Ammon's horn (tissue), 1 donor: ENCODE measurements around the gene CEP44.
"Not testable (repeated sequence)": the region's sequence is repeated elsewhere in the genome, so short reads cannot be mapped to it uniquely, and the experiment has no call there.

Source experiments
- DNase-seq: peaks from one replicate; pipeline ENCODE4 v3.0.0-alpha.2; 2016; ENCODE audit warnings: low spot score

CEP44 gene

DNA sequence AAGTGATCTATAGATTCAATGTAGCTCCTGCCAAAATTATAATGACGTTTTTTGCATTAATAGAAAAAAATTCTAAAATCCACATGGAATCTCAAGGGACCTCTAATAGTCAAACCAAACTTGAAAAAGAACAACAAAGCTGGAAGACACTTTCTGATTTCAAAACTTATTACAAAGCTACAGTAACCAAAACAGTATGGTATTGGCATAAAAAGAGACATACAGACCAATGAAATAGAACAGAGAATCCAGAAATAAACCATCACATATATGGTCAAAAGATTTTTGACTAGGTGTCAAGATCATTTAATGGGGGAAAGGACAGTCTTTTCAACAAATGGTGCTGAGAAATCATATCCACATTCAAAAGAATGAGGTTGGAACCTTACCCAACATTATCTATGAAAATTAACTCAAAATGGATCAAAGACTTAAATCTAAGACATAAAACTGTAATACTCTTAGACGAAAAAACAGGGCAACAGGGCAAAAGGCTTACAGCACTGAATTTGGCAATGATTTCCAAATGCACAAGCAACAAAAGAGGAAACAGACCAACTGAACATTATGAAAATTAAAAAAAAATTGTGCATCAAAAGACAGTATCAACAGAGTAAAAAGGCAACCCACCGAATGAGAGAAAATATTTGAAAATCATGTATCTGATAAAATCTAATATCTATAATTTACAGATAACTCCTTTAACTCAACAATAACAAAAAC is 4.1 kb upstream of the CEP44 start:
- DNase-seq = no peak

DNA sequence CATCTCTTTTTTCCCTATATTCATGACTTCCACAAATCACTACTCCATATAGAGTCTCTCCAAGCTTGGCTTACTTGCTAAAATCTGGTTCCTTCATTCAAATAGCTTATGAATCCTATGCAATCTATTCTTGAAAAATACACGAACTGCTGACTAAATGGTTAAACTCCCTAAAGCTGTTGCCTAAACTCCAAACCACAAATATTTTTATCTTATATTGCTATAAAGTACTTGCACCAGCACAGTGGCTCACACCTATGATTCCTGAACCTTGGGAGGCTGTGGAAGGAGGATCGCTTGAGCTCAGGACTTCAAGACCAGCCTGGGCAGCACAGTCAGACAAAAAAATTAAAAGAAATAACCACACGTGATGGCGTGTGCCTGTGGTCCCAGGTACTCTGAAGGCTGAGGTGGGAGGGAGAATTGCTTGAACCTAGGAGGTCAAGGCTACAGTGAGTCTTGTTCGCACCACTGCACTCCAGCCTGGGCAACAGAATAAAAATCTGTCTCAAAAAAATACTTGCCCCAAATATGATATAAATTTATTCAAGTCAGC is 2.5 kb upstream of the CEP44 start:
- no peak for DNase-seq

DNA sequence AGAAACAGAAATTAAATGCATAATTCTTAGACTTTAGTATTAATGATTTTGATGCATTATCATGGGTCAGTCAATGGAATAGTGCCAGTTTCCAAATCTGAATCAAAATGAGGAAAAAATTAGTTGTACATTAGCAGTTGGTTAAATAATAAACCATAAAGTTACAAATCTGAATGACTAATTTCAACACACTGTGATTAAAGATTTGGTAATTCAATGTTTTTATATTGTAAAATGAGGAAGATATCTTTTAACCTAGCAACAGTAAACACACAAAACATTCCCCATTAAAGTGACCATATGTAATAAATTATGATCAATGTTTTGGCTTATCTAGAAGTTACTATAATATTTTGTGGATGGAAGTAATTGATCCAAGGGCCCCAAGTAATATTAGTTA is 1.8 kb upstream of the CEP44 start:
- no peak for DNase-seq

DNA sequence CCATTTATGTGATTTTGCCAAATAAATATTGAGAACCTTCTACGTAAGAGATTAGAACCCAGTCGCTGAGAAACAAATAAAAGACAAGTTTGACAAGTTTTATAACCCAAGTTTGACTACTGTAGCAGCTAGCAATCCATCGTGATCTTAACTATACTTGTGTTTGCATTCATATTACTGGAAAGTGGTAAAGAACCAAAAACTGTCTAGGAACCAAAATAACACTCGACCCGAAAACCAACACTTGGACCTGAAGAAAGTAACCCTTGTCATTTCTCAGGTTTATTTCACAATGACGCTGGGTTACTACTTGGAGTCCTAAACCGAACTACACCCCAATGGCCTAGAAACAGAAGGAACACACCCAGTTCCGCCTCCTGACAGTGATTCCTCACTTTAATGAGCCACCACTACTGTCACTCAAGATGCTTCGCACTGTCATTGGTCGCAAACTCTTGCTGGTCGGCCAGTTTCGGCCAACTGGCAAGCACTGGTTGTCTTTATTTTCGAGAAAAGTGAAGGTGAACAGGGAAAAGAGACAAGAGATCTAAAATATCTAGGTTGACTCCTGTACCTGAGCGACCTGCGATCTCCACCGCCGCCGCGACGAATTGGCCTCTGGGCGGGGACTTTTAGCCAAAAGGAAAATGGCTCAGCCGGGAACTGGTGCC is 740 bp upstream of the CEP44 start:
- DNase-seq = peak; percentile 98

DNA sequence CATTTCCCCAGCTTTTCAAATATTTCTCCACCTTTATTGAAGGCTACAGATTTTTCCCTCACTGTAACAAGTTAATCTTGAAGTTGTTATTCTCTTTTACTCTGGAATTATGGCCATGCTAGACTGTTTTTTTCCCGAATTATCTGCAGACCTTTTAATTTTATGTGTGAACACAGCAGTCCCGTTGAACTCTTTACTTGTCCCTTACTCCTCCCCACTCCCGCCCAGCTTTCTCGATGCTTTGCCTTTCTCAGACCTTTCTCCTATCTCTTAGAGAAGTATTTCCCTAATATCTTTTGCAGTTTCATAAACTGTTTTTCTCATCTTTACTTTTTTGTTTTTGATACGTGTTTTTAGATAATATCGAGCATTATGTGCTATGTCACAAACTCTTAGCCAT is 776 bp downstream of the CEP44 start:
- DNase-seq = no peak

DNA sequence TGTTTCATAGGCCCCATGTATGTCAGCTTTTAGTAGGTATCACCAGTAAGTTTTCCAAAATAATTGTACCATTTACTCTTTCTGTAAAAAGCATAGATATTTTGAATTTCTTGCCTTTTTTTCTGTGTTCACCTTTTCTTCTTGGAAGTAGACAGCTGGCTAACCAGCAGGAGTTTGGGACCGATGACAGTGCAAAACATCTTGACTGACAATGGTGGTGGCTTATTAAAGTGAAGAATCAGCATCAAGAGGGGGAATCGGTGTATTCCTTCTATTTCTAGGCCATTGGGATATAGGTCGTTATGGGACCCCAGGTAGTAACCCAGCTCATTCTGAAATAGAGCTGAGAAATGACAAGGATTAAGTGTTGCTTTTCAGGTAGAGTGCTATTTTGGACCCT is 3.2 kb downstream of the CEP44 start:
- DNase-seq = no peak

DNA sequence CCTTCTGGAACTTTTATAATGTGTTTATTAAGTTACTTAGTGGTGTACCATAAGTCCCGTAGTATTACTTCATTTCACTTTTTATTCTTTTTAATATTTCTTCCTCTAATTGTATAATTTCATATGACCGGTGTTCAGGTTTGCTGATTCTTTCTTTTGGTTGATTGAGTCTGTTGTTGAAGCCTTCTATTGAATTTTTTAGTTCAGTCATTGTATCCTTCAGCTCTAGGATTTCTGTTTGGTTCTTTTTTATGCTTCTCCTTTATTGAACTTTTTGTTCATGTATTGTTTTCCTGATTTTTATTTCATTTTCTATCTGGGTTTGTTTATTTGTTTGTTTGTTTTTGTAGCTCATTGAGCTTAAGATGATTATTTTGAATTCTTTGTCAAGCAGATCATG is 8.8 kb downstream of the CEP44 start:
- no peak for DNase-seq

DNA sequence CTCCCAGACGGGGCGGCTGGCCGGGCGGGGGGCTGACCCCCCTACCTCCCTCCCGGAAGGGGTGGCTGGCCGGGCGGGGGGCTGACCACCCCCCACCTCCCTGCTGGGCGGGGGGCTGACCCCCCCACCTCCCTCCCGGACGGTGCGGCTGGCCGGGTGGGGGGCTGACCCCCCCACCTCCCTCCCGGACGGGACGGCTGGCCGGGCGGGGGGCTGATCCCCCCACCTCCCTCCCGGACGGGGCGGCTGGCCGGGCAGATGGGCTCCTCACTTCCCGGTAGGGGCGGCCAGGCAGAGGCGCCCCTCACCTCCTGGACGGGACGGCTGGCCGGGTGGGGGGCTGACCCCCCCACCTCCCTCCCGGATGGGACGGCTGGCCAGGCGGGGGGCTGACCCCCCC is 10.9 kb downstream of the CEP44 start:
- not testable (repeated sequence) for DNase-seq

DNA sequence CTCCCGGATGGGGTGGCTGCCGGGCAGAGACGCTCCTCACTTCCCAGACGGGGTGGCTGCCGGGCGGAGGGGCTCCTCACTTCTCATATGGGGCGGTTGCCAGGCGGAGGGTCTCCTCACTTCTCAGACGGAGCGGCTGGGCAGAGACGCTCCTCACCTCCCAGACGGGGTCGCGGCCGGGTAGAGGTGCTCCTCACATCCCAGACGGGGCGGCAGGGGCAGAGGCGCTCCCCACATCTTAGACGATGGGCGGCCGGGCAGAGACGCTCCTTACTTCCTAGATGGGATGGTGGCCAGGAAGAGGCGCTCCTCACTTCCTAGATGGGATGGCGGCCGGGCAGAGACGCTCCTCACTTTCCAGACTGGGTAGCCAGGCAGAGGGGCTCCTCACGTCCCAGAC is 11.4 kb downstream of the CEP44 start:
- not testable (repeated sequence) for DNase-seq

DNA sequence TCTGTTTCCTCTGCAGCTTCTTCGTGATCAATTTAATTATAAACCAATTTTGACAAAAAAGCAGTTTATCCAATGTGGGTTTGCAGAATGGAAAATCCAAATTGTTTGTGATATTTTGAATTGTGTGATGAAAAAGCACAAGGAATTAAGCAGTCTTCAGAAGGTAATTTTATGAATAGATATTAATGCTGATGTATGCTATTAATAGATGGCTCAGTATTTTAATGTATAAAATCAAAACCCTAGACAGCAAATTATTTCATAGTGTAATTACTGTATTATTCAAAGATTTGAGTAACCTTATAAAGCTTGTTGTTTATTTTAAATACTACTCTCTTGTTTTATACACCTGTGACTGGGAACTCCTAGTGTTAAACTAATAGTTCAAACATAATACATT is 20.0 kb downstream of the CEP44 start:
- no peak for DNase-seq

DNA sequence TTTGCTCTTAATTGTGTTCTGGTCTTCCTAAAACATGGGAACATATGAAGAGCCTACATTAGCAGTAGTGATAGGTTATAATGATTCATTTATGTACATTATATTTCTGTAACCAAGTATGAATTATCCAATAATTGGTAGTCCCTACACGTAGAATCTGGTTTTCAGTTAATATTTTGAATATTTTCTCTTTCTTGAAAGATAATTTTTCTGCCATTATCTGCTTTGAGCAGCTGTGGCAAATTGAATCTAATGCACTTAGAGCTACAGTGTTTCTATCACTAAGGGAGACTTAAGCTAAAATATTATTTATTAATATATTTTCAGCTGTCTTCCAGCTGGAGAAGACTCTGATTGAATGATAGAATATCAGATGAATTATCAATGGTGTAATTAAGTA is 21.0 kb downstream of the CEP44 start:
- DNase-seq = no peak

DNA sequence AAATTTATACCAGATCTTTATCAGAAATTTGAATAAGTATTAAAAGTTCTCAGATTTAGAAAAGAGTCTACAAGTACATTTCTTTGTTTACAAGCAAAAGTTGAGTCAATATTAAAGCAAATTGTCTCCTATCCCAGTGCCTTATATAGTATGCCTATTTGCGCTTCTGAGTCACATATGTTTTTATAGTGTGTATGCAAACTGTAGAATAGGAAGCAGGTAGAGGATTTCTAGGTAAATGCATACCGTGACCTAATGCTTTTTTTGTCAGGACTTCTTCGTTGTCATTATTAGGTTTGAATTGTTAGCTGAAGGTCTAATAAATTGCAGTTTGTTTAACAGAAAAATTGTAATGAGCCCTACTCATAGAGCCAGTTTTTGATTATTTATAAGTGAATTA is 22.2 kb downstream of the CEP44 start:
- DNase-seq = no peak

DNA sequence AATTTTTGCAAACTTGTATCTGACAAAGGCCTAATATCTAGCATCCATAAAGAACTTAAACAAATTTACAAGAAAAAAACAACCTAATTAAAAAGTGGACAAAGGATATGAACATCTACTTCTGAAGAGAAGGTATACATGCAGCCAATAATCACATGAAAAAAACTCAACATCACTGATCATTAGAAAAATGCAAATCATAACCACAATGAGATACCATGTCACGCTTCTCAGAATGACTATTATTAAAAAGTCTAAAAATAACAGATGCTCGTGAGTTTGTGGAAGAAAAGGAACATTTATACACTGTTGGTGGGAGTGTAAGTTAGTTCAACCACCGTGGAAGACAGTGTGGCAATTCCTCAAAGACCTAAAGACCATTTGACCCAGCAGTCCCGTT is 24.0 kb downstream of the CEP44 start:
- no peak for DNase-seq

DNA sequence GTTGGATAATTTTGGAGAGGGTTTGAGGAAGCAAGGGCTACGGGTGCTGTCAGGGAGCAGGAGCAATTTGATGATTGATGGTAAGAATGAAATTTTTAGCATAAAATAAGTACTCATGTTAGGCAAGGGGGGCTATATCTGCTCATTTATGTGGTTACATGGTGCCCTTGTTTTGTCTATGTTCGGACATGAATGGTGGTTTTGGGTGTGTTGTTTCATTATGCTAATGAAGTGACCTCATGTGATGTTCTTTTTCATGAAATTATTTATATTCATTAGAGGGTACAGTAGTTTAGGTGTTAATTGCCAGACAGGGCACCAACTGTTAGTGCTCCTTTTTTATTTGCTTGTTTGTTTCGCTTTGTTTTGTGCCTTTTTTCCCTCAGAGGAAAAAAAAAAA is 29.3 kb downstream of the CEP44 start:
- DNase-seq = no peak

DNA sequence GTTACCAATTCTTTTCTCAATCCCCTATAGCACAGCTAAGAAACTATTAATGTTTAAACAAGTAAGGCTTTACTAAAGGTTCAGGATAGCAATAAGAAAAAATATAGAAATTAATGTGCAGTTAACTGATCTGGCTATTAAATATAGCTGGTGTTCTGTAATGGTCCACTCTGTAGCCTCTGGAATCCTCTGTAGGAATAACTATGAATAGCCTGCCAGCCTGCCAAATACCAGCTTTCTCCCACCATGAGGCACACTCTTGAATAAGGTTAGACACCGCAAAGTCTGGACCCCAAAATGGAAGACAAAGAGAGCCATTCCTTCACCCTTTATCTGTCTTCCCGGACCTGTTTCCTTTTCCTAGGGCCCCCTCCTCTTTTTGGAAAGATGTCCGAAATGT is 30.6 kb downstream of the CEP44 start:
- DNase-seq = no peak

DNA sequence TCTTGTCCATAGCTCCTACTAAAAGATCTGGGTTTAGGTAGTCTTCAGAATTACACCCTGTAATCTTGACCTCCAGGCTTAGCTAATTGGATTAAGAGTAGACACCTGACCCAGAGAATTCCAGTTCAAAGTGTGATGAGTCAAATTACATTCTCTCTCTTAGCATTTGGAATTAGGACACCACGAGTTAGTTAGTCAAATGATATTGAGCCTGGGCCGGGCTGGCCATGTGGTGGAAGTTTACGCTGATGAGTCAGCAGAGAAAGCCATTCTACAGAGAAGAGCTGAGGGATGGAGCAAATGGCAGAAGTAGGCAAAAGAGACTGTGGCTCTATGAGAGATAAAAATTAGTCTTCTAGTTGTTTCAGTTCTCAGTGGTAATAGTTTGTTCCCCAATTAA is 31.1 kb downstream of the CEP44 start:
- no peak for DNase-seq

DNA sequence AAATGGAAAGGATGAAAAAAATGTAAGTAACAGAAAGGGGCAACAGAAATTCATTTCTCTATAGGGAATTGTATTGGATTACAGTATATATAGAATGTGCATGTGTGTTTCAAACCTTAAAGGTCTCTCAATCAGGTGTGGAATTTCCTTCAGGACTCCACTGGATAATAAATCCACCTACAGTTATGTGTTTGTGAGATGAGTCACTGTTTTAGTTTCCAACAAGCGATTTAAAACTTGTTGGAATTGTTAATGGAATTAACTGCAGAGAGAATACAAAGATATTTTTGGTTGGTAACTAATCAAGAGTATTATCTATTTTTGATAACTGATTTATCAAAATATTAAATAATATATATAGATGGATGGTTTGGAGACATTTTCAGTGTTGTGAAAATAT is 32.8 kb downstream of the CEP44 start:
- DNase-seq = no peak

DNA sequence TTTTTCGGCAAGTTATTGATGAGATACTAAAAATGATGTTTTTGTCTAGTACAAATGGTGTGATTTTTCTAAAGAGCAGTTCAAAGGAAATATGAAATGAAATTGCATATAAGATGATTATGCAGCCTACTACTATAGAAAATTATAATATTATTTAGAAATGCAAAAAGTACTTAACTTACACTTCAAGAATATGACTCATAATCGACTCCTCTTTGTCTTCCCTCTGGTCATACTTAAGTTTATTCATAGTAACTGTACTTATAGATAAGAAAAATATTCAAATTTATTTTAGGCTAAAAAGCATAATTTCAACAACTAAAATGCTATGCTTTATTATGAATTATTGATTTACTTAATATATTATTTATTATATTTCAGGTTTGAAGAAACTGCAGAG is 33.2 kb downstream of the CEP44 start:
- DNase-seq = no peak

DNA sequence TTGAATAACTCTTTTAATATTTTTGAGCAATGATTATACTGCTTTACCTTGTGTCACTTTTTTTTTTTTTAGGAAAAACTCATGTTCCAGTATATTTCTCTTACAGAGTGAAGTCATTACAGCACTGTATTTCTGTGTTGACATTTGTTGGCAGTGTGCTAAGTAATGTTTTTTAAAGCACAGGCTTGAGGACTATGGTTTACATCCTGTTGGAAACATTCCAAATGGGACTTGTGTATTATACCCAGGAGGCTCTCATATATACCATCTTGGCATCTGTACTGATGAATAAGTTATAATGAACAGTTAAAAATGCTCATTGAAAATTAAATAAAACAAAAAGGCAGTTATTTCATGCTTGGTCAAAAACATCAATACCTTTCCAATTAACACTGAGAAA is 33.8 kb downstream of the CEP44 start:
- DNase-seq = no peak

DNA sequence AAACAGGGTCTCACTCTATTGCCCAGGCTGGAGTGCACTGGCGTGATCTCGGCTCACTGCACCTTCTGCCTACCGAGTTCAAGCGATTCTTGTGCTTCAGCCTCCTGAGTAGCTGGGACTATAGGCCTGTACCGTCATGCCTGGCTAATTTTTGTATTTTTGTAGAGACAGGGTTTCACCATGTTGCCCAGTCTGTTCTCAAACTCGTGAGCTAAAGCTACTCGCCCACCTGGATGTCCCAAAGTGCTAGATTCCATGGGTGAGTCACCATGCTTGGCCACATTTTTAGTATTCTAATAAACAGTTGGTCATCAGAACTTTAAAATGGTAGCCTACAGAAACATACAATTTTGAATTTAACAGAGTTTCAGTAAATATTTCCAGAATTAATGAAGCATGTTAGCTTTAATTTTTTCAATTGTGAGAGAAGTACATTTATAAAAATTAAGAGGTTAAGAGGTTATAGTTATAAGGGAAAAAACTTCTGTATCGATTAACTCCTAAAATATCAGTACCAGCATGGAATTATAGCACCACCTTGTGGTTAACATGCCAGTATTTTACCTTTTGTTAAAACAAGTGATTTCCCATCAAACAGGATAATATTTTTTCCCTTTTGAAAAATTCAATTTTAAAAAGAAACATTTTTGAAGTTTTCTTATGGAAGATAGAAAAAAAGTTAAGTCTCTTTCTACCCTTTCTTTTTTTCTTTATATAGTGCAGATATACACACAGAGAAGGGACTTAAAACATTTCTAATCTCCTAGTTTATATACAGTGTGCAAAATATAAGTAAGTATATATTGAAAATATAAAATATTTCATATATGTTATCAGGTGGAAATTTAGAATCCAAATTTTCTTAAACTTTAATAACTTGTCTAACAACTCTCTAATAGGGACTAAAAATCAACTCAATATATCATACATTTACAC is 35.4 kb downstream of the CEP44 start:
- peak; percentile 32 for DNase-seq

DNA sequence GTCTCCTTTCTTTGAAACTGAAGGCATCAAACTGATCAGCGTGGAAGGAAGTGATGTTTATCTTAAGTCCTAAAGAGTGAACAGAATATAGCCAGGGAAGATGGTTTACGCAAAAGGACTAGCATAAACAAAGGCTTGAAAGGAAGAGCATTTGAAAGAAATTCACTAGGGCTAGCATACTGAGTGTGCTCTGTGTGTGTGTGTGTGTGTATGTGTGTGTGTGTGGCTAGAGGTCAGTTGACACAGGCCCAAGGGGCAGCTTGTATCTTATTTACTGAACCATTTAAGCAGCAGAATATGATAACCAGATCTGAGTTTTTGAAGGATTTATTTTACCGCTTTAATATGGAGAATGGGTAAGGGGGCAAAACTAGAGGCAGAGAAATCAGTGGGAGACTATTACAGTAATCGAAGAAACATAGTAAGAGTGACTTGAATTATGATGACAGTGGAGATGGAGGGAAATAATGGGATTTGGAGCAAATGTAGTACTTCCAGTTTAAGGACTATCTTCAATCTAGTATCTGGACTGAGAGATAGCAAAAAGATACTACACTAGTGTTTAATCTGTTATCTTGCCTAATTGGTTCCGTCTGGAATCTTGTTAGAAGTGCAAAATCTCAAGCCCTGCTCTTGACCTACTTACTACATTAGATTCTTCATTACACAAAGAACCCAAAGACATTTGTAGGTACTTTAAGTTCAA is 36.9 kb downstream of the CEP44 start:
- no peak for DNase-seq

DNA sequence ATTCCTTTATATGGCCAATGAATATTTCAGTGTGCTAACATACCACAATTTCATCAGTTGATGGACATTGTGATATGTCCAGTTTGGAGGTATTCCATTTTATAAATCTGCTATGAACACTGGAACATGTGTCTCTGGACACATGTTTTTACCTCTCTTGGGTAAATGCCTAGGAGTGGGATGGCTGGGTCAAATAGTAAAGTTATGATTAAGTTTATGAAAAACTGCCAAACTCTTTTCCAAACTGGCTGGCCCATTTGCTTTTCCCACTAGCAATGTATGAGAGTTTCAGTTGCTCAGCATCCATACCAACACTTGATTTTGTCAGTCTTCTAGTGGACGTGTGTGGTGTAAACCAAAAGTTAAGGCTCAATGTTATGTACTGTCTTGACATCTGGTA is 40.5 kb downstream of the CEP44 start:
- DNase-seq = no peak
